GM18520 (cell line): Measurements from ENCODE around the gene FBXO34.
"Not testable (repeated sequence)": the region's sequence is repeated elsewhere in the genome, so short reads cannot be mapped to it uniquely, and the experiment has no call there.

ENCODE experiments used
- ATAC-seq: cut with Tn5 transposase; IDR thresholded peaks from one replicate; pipeline ENCODE4 v1.9.1; 2021; ENCODE audit not compliant: unreplicated experiment

The FBXO34 gene

GRCh38 chr14:55344582-55345163 is 73.5 kb downstream of the FBXO34 start:
- not testable (repeated sequence) for ATAC-seq

DNA sequence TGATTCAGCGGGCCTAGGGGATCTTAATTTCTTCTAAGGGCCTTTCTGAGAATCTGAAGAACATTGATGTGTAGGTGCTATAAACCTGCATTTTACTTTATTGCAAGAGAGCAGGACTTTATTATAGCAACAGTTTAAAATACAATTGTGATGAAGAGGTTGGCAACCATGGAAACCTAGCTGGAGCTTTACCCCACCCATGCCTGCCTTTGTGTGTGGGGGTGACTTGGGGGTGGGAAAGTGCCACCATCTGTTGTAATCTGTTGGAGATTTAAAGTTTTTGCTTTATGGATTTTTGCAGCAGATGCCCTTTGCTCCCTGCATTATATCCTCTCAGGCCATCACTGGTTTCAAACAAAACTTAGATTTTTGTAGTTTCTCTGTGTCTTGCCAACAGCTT is 75.8 kb downstream of the FBXO34 start:
- no peak for ATAC-seq

DNA sequence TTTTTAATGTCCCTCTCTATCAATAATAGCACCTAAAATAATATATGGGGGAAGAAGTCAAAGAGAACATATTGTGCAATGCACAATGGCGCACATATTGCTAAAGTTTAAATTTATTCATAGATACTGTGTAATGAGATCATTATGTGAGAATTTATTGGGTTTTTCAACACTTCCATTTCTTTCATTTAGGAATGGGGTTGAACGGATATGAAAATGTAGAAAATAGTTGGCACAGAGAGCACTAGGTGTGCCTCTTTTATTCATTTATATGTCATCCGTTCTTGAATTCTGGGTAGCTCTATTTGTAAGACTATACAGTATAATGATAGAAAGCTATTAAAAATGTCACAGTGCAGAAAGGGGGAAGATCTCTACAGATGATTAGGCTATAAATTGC is 76.5 kb downstream of the FBXO34 start:
- ATAC-seq, result no peak

GRCh38 chr14:55348766-55349453 is 77.7 kb downstream of the FBXO34 start:
- no peak for ATAC-seq

- no peak for ATAC-seq
Observed at GRCh38 chr14:55349565-55349964, 78.3 kb downstream of the FBXO34 start.

GRCh38 chr14:55350461-55350860 is 79.2 kb downstream of the FBXO34 start:
- ATAC-seq, result no peak

DNA sequence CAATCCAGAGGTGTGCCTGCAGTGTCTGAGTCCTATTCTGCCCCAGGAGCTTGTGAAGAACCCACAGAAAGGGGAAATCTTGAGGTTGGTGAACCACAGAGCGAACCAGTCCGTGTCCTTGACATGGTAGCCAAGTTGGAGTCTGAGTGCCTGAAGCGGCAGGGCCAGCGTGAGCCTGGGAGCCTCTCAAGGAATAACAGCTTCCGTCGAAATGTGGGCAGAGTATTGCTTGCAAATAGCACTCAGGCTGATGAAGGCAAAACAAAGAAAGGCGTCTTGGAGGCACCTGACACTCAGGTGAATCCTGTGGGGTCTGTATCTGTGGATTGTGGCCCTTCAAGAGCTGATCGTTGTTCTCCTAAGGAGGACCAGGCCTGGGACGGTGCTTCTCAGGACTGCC is 79.9 kb downstream of the FBXO34 start:
- ATAC-seq, result no peak

DNA sequence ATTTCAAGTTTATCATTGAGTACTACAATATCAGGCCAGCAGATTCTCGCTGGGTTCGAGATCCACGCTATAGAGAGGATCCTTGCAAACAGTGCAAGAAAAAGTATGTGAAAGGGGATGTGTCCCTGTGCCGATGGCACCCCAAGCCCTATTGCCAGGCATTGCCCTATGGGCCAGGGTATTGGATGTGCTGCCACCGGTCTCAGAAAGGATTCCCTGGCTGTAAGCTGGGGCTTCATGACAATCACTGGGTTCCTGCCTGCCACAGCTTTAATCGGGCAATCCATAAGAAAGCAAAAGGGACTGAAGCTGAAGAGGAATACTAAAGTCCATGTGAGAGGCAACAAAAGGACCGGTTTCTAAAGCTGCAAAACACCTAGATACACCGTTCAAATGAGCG is 81.0 kb downstream of the FBXO34 start:
- ATAC-seq, result no peak

GRCh38 chr14:55353686-55354467 is 82.7 kb downstream of the FBXO34 start:
- ATAC-seq, result no peak

DNA sequence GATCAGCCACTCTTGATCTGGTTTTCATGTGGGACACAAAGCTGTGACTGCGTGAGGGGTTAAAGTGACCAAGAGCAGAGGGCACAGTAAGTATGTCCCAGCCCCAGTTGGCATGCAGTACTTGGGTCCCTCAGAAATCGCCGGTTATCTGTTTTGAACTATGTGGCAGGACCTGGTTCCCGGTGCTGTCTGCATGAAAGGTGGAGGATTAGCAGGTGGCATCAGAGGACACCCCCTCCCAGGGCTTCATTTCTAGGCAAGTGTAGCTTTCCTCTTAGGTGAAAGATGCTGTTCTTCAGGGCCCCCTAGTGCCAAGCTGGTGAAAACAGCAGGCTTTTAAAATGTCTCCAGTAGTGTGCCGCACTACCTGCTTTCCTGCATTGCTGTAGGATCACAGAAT is 83.3 kb downstream of the FBXO34 start:
- ATAC-seq, result no peak

DNA sequence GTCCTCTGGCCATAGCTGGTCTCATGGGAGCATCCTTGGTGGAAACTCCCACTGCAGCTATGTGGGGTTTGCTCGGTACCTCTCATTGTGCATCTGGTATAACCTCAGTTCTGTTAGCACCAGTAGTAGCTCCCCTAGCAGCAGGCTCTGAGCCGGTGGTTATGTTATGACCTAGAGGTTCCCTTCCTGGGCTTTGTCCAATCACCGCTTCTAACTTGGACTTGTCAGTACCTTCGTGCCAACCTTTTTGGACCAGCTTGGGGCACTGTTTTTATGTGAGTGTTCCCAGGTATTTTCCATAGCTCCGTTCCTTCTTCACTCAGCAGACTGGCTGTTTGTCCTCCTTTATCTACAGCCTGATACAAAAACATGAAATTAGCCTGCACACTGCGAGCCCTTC is 84.7 kb downstream of the FBXO34 start:
- no peak for ATAC-seq

GRCh38 chr14:55356913-55357312 is 85.7 kb downstream of the FBXO34 start:
- ATAC-seq, result no peak

DNA sequence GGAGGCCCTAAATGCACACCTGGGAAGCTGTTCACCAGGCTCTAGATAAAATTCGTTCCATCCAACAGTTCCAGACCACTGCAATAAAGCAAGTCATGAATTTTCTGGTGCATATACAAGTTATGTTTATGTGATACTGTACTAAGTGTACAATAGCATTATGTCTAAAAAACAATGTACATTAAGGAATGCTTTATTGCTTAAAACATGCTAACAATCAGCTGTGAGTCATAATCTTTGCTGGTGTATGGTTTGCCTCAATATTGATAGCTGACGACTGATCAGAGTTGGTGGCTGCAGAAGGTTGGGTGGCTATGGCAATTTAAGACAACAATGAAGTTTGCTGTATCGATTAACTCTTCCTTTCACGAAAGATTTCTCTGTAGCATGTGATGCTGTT is 88.1 kb downstream of the FBXO34 start:
- ATAC-seq, result no peak

- ATAC-seq, result no peak
Observed at GRCh38 chr14:55361190-55361589, 90.0 kb downstream of the FBXO34 start.

- ATAC-seq, result no peak
Observed at GRCh38 chr14:55366271-55366670, 95.0 kb downstream of the FBXO34 start.

DNA sequence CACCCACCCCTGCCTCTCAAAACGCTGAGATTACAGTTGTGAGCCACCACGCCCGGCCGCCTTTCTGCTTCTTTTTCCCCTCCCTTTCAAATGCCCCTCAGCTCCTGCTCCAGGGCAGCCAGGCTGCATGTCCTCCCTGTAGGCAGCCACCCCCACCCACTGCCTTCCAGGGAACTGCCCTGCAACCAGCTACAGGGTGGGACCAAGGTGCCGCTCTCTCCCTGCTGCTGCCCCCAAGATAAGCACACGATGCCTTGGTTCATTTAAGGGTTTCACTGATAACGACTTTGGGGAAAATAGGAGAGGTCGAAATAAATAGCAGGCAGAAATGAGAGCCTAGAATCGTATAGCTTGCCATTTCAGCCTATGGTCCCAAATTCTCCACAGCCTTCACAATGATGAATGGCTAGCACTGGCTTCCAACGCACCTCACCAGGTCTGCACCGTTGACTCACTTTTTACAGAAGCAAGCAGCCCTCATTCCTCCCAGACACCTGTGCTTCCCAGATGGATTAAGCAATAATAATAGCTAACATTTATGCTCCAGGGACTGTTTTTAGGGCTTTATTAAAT is 99.7 kb downstream of the FBXO34 start:
- no peak for ATAC-seq

GRCh38 chr14:55372423-55372822 is 101.2 kb downstream of the FBXO34 start:
- ATAC-seq, result no peak

DNA sequence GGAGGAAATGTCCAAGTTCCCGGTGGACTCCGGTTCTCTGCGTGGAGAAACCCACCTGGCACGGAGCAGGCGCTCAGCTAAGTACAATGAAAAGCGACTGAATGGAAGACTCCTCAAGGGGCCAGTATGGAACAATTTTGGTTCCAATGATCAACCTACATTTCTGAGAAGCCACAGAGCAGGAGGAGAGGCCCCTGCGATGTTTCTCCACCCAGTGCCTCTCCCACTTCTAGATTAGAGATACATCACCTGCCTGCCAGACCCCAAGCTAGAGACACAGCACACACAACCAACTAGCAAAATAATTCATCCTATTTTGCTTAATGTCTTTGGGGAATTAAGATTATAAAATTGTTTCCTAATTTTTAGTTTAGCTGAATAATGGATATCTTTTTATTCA is 101.6 kb downstream of the FBXO34 start:
- no peak for ATAC-seq

DNA sequence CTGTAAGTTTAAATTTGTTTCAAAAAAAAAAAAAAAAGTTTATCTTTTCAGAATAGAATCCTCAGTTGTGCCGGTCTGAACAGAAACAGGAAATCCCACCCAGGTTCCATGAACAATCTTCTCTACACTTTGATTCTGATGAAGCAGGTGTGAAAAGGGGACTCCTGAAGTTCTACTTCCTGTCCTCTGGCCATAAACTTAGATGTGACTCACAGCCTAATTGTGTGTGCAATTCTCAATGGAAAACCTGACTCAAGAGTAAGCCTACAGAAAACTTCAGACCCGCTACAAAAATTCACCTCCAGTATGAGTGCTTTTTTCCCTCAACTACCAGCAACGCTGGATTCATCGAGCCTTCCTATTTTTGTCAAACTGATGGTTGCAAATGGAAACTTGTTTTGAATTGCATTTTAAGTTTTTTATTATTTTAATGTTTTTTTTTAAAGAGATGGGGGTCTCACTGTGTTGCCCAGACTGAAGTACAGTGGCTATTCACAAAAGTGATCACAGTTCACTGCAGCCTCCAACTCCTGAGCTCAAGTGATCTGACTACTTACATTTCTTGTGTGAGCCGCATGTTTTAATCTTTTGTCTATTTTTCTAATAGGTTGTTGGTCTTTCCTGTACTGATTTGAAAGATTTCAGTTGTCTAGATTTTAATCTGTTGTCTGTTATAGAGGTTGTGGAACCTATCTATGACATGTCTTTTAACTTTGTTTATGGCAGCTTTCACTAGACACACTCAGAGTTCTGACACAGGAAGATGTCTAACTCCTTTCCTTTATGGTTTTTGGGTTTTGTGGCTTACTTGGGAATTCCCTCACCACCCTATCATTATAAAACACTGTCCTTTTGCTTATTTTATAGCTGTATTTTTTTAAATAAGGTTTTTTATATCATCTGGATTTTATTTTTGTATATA is 102.8 kb downstream of the FBXO34 start:
- ATAC-seq, result peak; percentile 52

- ATAC-seq, result no peak
Observed at GRCh38 chr14:55374771-55375170, 103.5 kb downstream of the FBXO34 start.

DNA sequence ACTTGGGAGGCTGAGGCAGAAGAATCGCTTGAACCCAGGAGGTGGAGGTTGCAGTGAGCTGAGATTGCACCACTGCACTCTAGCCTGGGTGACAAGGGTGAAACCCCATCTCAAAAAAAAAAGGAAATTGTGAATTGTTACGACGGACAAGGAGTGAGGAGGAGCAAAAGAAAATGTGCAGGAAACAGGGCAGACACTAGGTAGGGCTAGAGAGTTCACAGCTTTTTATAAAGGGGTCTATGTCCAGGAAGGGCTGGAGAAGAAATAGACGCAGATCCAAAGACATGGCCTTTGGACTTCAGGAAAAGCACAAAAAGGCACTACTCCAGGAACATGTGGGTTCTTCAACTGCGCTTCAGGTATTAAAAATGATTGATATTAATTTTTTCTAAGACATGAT is 106.0 kb downstream of the FBXO34 start:
- no peak for ATAC-seq
